ENCODE measurements around the gene SYNGAP1.
"Not testable (repeated sequence)": the region's sequence is repeated elsewhere in the genome, so short reads cannot be mapped to it uniquely, and the experiment has no call there.

SYNGAP1 gene

GRCh38 chr6:33419580-33420490, at the start of gene SYNGAP1:
SYNGAP1 (plus strand) TSS chr6:33420065; CDS start chr6:33420265, 200 bp downstream.
- DNase-seq, result peak; percentile 29

GRCh38 chr6:33371901-33372300, 48.0 kb upstream of the SYNGAP1 start:
- not testable (repeated sequence) for DNase-seq

- DNase-seq, result peak; percentile 61
These were observed 47.2 kb upstream of the SYNGAP1 start for GRCh38 chr6:33372526-33373123.

GRCh38 chr6:33373960-33374910, 45.6 kb upstream of the SYNGAP1 start:
- no peak for DNase-seq

- no peak for DNase-seq
These were observed 44.7 kb upstream of the SYNGAP1 start for GRCh38 chr6:33375143-33375671.

- no peak for DNase-seq
These were observed 42.7 kb upstream of the SYNGAP1 start for GRCh38 chr6:33377171-33377570.

GRCh38 chr6:33379184-33379583, 40.7 kb upstream of the SYNGAP1 start:
- DNase-seq, result not testable (repeated sequence)

- DNase-seq, result no peak
These were observed 39.4 kb upstream of the SYNGAP1 start for GRCh38 chr6:33380272-33380981.

- DNase-seq, result no peak
These were observed 36.3 kb upstream of the SYNGAP1 start for GRCh38 chr6:33383427-33384185.

- no peak for DNase-seq
These were observed 35.3 kb upstream of the SYNGAP1 start for GRCh38 chr6:33384581-33385020.

GRCh38 chr6:33390173-33390572, 29.7 kb upstream of the SYNGAP1 start:
- no peak for DNase-seq

- no peak for DNase-seq
These were observed 29.0 kb upstream of the SYNGAP1 start for GRCh38 chr6:33390767-33391277.

- DNase-seq, result peak; percentile 98
These were observed 28.5 kb upstream of the SYNGAP1 start, which contains the start of gene KIFC1 for GRCh38 chr6:33391278-33391921. KIFC1 (plus strand) TSS chr6:33391823; CDS start chr6:33391986, 163 bp downstream.

GRCh38 chr6:33391922-33392594, 27.8 kb upstream of the SYNGAP1 start:
- no peak for DNase-seq

GRCh38 chr6:33392595-33392948, 27.3 kb upstream of the SYNGAP1 start:
- DNase-seq, result peak; percentile 28

- no peak for DNase-seq
These were observed 26.9 kb upstream of the SYNGAP1 start for GRCh38 chr6:33392979-33393378.

- no peak for DNase-seq
These were observed 22.3 kb upstream of the SYNGAP1 start for GRCh38 chr6:33397541-33397940.

GRCh38 chr6:33398601-33399000, 21.3 kb upstream of the SYNGAP1 start:
- not testable (repeated sequence) for DNase-seq

- not testable (repeated sequence) for DNase-seq
These were observed 20.0 kb upstream of the SYNGAP1 start for GRCh38 chr6:33399881-33400280.

GRCh38 chr6:33404884-33405283, 15.0 kb upstream of the SYNGAP1 start:
- DNase-seq, result no peak
